Measurements from ENCODE around the gene CISD3.

Gene CISD3

GRCh38 chr17:38733282-38733981, 3.3 kb downstream of the CISD3 start:
- no peak overlapping the region for H2AK5ac ChIP-seq (ENCODE audit: low read length, severe bottlenecking)
- H3K9ac ChIP-seq (ENCODE audit: low read length), result no peak overlapping the region
- no peak overlapping the region for H3K23ac ChIP-seq (ENCODE audit: low read length in 2 of 2)
- H3K4me3 ChIP-seq (ENCODE audit: insufficient read depth in 1 of 2, low read depth in 1 of 2, low read length in 2 of 2), result no peak overlapping the region
- no peak overlapping the region for H3K4ac ChIP-seq (ENCODE audit: low read depth in 1 of 2, low read length in 2 of 2)
- H2BK15ac ChIP-seq (ENCODE audit: low read depth, poor library complexity, severe bottlenecking), result no peak overlapping the region
- H3K18ac ChIP-seq (ENCODE audit: low read depth in 1 of 2, low read length in 2 of 2), result no peak overlapping the region
- no peak overlapping the region for H2BK12ac ChIP-seq (ENCODE audit: low read length in 2 of 2)
- no peak overlapping the region for H4K91ac ChIP-seq (ENCODE audit: low read length)
- H3K79me1 ChIP-seq (replicated peaks; ENCODE audit: low read length, poor library complexity, severe bottlenecking), result peaks cover 22% of the 10 kb centered on the region
- no peak overlapping the region for H2AFZ ChIP-seq (ENCODE audit: low read depth, low read length)
- no peak for DNase-seq
- H3K27me3 ChIP-seq (ENCODE audit: control insufficient read depth in 1 of 2, insufficient read depth in 1 of 2, low read length in 2 of 2), result no peaks in the 10 kb centered on the region
- H3K9me3 ChIP-seq (ENCODE audit: control insufficient read depth, low read length), result no peaks in the 10 kb centered on the region
- no peak overlapping the region for H3K4me2 ChIP-seq (ENCODE audit: low read length, poor library complexity, severe bottlenecking)
- no peak overlapping the region for H3K14ac ChIP-seq (ENCODE audit: low read length in 2 of 2)
- no peak overlapping the region for H2BK120ac ChIP-seq (ENCODE audit: low read depth, low read length)
- 94% methylated on average over 9 of the region's 9 CpGs for WGBS
- peaks cover 31% of the 10 kb centered on the region for H3K4me1 ChIP-seq (ENCODE audit: control insufficient read depth, insufficient read depth, low read depth, low read length)
- no peak overlapping the region for H4K8ac ChIP-seq (ENCODE audit: low read length)
- no peak overlapping the region for H3K27ac ChIP-seq (ENCODE audit: low read length, poor library complexity, severe bottlenecking)
- peaks cover 62 to 65% of the 10 kb centered on the region in 2 experiments for H3K36me3 ChIP-seq (ENCODE audit: control insufficient read depth in 1 of 2, insufficient read depth in 2 of 2, low read depth in 1 of 2, low read length in 2 of 2)
- no peak overlapping the region for H2BK5ac ChIP-seq (ENCODE audit: low read depth, low read length, poor library complexity, severe bottlenecking)

GRCh38 chr17:38733982-38734973, 4.1 kb downstream of the CISD3 start:
- H3K36me3 ChIP-seq (ENCODE audit: control insufficient read depth in 1 of 2, insufficient read depth in 2 of 2, low read depth in 1 of 2, low read length in 2 of 2), result peaks cover 71 to 73% of the 10 kb centered on the region in 2 experiments
- WGBS, result 82% methylated on average over 13 of the region's 15 CpGs
- H3K4me2 ChIP-seq (ENCODE audit: low read length, poor library complexity, severe bottlenecking), result no peak overlapping the region
- no peak overlapping the region for H3K4me3 ChIP-seq (ENCODE audit: insufficient read depth in 1 of 2, low read depth in 1 of 2, low read length in 2 of 2)
- no peak overlapping the region for H3K9ac ChIP-seq (ENCODE audit: low read length)
- H3K79me1 ChIP-seq (replicated peaks; ENCODE audit: low read length, poor library complexity, severe bottlenecking), result peaks cover 29% of the 10 kb centered on the region
- H3K27ac ChIP-seq (ENCODE audit: low read length, poor library complexity, severe bottlenecking), result no peak overlapping the region
- H2AK5ac ChIP-seq (ENCODE audit: low read length, severe bottlenecking), result no peak overlapping the region
- no peak overlapping the region for H2BK5ac ChIP-seq (ENCODE audit: low read depth, low read length, poor library complexity, severe bottlenecking)
- no peaks in the 10 kb centered on the region for H3K9me3 ChIP-seq (ENCODE audit: control insufficient read depth, low read length)
- H3K4ac ChIP-seq (ENCODE audit: low read depth in 1 of 2, low read length in 2 of 2), result no peak overlapping the region
- no peak overlapping the region for H2AFZ ChIP-seq (ENCODE audit: low read depth, low read length)
- DNase-seq, result no peak
- no peak overlapping the region for H4K8ac ChIP-seq (ENCODE audit: low read length)
- H2BK12ac ChIP-seq (ENCODE audit: low read length in 2 of 2), result no peak overlapping the region
- H2BK15ac ChIP-seq (ENCODE audit: low read depth, poor library complexity, severe bottlenecking), result no peak overlapping the region
- H3K23ac ChIP-seq (ENCODE audit: low read length in 2 of 2), result no peak overlapping the region
- H2BK120ac ChIP-seq (ENCODE audit: low read depth, low read length), result no peak overlapping the region
- H3K18ac ChIP-seq (ENCODE audit: low read depth in 1 of 2, low read length in 2 of 2), result no peak overlapping the region
- peaks cover 29% of the 10 kb centered on the region for H3K4me1 ChIP-seq (ENCODE audit: control insufficient read depth, insufficient read depth, low read depth, low read length)
- no peak overlapping the region for H3K14ac ChIP-seq (ENCODE audit: low read length in 2 of 2)
- H3K27me3 ChIP-seq (ENCODE audit: control insufficient read depth in 1 of 2, insufficient read depth in 1 of 2, low read length in 2 of 2), result no peaks in the 10 kb centered on the region
- no peak overlapping the region for H4K91ac ChIP-seq (ENCODE audit: low read length)

GRCh38 chr17:38735161-38735997, 5.2 kb downstream of the CISD3 start:
- Histone ChIP-seq H2BK120ac (ENCODE audit: low read depth, low read length) (no peak overlapping the region), H3K23ac (ENCODE audit: low read length in 2 of 2) (no peak overlapping the region), H3K4me1 (ENCODE audit: control insufficient read depth, insufficient read depth, low read depth, low read length) (peaks cover 23% of the 10 kb centered on the region), H2BK15ac (ENCODE audit: low read depth, poor library complexity, severe bottlenecking) (peak overlapping the region; percentile 41), H3K9me3 (ENCODE audit: control insufficient read depth, low read length) (no peaks in the 10 kb centered on the region), H2BK5ac (ENCODE audit: low read depth, low read length, poor library complexity, severe bottlenecking) (no peak overlapping the region), H3K9ac (ENCODE audit: low read length) (no peak overlapping the region), H4K91ac (ENCODE audit: low read length) (peak overlapping the region; percentile 16), H2BK12ac (ENCODE audit: low read length in 2 of 2) (peak overlapping the region in 1 of 2 experiments; percentile 74), H2AFZ (ENCODE audit: low read depth, low read length) (no peak overlapping the region), H3K4me2 (ENCODE audit: low read length, poor library complexity, severe bottlenecking) (no peak overlapping the region), H3K27me3 (ENCODE audit: control insufficient read depth in 1 of 2, insufficient read depth in 1 of 2, low read length in 2 of 2) (no peaks in the 10 kb centered on the region), H3K18ac (ENCODE audit: low read depth in 1 of 2, low read length in 2 of 2) (peak overlapping the region in 1 of 2 experiments; percentile 28), H3K4ac (ENCODE audit: low read depth in 1 of 2, low read length in 2 of 2) (no peak overlapping the region), H3K79me1 (replicated peaks; ENCODE audit: low read length, poor library complexity, severe bottlenecking) (peaks cover 38% of the 10 kb centered on the region), H3K4me3 (ENCODE audit: insufficient read depth in 1 of 2, low read depth in 1 of 2, low read length in 2 of 2) (no peak overlapping the region), H3K27ac (ENCODE audit: low read length, poor library complexity, severe bottlenecking) (no peak overlapping the region), H2AK5ac (ENCODE audit: low read length, severe bottlenecking) (peak overlapping the region; percentile 19), H3K14ac (ENCODE audit: low read length in 2 of 2) (peak overlapping the region in 1 of 2 experiments; percentile 56), H3K36me3 (ENCODE audit: control insufficient read depth in 1 of 2, insufficient read depth in 2 of 2, low read depth in 1 of 2, low read length in 2 of 2) (peaks cover 79 to 83% of the 10 kb centered on the region in 2 experiments), H4K8ac (ENCODE audit: low read length) (peak overlapping the region; percentile 38)
- whole genome bisulfite sequencing, result 65% methylated on average over 17 of the region's 23 CpGs
- DNase-seq, result peak; percentile 45
